ENCODE results near the gene SMPD1.

Gene SMPD1

DNA sequence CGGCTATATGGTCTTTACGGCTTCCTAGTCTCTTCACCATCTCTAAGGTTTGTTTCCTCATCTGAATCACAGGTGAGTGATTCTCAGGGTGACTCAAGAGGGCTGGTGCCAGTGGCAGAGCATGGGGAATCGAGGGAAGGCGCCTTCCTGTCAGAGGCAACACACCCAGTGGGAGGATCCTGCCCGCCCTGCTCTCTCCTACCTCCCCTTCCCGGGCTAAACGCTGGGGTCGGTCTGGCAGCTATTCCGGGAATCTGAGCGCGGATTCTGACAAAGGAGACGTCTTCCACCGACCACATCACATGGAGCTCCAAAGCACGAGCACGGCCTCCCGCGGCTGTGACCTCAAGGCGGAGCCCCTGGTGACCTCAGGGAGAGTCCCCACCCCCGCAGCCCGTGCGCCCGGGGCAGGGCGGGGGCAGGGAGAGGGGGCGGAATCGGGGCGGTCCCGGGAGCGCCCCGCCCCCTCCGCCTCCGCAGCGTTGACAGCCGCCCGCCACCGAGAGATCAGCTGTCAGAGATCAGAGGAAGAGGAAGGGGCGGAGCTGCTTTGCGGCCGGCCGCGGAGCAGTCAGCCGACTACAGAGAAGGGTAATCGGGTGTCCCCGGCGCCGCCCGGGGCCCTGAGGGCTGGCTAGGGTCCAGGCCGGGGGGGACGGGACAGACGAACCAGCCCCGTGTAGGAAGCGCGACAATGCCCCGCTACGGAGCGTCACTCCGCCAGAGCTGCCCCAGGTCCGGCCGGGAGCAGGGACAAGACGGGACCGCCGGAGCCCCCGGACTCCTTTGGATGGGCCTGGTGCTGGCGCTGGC lies at the start of gene SMPD1:
Gene SMPD1, plus strand, starts transcription at position 570 of the 813 bp plus-strand sequence. Its CDS starts 125 bp downstream, at position 695.
- peak; percentile 88 to 92 for DNase-seq (ENCODE audit: low read depth in 2 of 2)

DNA sequence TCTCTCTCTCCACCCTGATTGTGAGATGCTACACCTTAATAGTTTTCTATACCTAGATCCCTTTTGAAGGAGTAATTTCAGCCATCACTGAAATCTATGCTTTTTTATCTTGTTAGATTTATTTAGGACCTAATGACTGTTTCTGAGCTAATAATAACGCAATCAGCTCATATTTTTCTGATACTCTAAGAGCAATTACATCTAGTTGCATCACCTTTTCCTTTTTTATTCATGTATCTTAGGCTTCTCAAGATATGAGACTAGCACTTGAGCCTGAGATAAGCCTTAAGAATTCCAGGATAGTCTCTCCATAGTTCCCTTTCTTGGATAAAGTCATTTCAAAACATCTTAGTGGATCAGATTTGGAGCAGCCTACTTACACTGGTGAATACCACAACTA lies 44.9 kb upstream of the SMPD1 start:
- DNase-seq (ENCODE audit: low read depth in 2 of 2), result no peak

DNA sequence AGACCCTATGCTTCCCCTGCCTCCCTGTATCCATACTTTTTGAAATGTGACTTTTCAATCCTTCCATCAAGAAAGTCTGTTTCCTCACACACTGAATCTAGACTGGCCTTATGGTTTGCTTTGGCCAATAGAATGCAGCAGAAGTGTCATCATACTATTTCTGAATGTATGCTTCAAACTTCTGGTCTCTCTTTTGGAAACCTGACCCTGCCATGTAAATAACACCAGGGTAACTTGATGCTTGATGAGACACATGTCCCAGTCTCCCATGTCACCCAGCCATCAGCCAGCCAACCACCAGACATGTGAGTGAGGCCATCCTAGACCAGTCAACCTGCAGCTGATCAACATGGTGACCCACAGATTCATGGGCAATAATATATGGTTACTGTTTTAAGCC lies 40.2 kb upstream of the SMPD1 start:
- DNase-seq (ENCODE audit: low read depth in 2 of 2), result no peak

DNA sequence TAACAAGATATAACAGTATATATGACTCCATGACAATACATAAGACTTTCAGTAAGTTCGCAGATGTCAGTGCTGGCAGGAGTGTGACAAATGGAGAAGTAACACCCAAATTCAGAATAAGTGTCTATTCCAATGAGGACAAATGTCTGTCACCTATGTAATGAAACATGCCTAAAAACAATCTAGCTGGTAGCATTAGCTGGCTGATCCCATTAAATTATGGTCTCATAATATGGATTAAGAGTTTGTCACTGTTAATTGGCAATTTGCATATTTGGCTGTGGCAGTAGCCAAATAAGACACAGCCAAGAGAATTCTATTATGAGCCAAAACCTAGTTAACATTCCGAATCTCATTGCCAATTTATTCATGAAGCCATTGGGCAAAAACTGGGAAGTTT lies 39.8 kb upstream of the SMPD1 start:
- no peak for DNase-seq (ENCODE audit: low read depth in 2 of 2)

DNA sequence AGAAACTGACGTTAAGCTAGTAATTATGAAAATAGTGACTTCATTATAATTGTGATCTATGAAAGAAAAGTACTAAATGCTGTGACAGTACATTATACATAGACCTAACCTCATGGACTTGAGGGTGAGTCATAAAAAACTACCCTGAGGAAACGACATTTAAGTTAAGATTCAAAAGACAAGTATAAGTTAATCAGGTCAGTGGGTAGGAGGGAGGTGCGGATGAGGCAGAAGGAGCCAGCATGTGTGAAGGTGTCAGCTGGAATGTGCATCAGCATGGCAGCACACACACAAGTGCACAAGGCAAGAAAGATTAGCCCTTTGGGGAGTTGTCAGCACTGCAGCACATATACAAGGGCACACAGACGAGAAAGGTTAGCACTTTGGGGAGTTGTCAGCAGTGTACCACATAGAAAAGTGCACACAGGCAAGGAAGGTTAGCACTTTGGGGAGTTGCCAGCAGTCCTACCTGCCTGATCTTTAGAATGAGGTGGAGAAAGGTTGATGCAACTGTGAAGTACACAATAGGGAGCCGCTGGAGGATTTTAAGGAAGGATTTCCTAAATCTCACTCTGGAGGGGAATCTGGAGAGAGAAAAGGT lies 38.4 kb upstream of the SMPD1 start:
- no peak for DNase-seq (ENCODE audit: low read depth in 2 of 2)

DNA sequence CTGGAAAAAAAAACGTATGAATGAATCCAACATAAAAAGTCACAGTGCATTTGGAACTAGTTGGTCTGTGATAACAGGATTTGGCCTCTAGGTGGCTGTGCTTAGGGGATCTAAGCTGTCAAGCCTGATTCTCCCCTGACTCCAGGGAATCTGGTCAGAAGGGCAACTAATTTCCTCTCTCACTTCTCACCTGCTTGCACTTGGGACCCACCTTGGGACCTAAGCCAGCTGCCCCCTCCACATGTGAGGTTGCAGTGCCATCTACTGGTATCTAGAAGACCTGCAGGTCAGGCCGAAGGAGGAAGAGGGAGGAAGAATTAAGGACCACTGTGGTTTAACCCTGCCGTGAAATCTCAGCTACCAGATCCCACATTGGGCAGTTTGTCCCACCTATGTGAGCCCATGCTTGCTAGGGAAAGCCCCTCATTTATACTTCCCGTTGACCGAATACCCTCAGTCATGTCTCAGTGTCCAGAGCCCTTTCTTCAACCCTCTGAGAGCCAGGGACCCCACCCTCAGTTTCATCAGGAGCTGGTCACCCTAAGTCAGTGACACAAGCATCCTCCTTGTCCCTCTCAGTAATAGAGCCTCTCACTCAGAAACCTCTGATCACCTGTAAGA lies 36.8 kb upstream of the SMPD1 start:
- peak; percentile 6 to 18 for DNase-seq (ENCODE audit: low read depth in 2 of 2)

- DNase-seq (ENCODE audit: low read depth in 2 of 2), result no peak
Measured at GRCh38 chr11:6354651-6355485, 35.4 kb upstream of the SMPD1 start.

- DNase-seq (ENCODE audit: low read depth in 2 of 2), result no peak
Measured at GRCh38 chr11:6356503-6357055, 33.7 kb upstream of the SMPD1 start.

DNA sequence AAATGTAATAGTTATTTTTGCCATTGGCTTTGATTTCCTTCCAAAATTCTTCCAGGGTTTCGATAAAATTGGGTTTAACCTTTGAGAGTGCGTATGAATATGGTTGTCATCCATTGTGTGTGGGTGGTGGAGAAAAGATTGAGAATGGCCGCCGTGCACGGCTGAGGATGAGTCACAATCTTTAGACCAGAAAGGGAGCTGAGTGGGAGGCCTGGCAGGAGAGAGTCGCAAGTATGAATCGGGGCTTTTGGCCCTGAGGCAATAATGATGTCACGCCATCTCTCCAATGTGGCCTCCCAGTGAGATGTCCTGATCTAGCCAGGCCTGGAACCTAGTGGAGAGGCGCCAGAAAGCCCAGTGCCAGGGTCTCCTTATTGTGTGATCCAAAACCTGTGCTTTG lies 33.1 kb upstream of the SMPD1 start:
- no peak for DNase-seq (ENCODE audit: low read depth in 2 of 2)

GRCh38 chr11:6360183-6360582 lies 30.1 kb upstream of the SMPD1 start:
- no peak for DNase-seq (ENCODE audit: low read depth in 2 of 2)

DNA sequence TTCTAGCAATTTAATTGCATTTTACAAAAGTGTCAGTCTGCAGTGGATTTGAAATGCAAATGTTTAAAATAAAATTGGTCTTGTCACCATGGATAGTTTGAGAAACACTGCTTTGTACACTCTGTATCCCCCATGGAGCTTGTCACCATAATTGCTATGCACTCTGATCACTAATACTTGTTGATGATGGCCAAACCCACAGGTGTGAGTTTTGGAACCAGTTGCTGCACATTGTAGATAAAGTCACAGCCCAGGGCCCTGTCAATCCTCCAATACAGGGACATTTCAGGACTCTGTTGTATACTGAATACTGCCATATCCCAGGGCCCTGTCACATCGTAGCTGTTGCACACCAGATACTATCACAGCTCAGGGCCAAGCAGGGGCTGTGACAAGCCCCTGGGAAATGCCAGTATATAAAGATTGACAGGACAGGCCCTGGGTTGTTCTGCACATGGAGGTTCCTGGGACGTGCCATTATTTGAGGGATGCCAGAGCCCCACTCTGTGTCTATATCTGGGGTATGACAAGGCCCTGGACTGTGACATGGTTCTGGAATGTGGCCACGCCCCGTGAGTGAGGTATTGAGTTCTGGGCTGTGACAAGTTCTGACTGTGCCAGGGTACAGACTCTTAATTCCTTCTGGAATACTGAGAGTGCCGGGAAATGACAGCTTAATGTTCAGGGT lies 27.9 kb upstream of the SMPD1 start:
- DNase-seq (ENCODE audit: low read depth in 2 of 2), result no peak

- peak; percentile 31 to 43 for DNase-seq (ENCODE audit: low read depth in 2 of 2)
Measured at GRCh38 chr11:6362873-6363678, 27.2 kb upstream of the SMPD1 start.

- DNase-seq (ENCODE audit: low read depth in 2 of 2), result no peak
Measured at GRCh38 chr11:6365659-6366058, 24.6 kb upstream of the SMPD1 start.

GRCh38 chr11:6371825-6372224 lies 18.4 kb upstream of the SMPD1 start:
- no peak for DNase-seq (ENCODE audit: low read depth in 2 of 2)

DNA sequence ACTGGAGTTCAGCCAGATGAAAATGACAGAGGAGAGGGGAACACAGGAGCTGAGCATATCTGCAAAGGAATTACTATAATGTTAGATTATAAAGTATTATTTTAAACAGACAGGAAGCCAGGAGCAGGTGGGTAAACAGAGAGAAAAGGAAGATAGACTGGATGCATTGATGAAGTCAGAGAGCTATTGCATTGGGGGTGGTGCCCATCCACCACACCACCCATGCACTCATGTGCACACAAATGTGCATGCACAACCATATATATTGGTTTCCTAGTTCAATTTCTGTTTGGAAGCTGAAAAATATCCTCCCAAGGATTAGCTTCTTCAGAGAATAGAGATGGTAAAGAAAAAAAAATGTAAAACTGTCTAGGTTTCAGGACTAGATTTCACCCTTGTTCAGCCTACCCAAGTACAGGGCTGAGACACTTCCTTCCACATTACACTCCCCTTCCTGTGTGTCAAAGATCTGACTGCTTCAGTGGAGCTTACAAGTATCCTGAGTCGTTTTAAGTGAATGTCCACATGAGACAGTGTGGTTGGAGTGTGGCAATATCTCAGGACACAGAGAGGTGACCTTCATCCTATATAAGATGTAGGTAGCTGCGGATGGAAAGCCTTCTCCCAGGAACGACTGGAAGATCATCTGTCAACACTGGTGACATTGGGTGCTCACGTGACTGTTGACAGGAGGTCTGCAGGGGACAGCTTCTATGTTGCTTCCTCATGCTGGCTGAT lies 12.2 kb upstream of the SMPD1 start:
- no peak for DNase-seq (ENCODE audit: low read depth in 2 of 2)

DNA sequence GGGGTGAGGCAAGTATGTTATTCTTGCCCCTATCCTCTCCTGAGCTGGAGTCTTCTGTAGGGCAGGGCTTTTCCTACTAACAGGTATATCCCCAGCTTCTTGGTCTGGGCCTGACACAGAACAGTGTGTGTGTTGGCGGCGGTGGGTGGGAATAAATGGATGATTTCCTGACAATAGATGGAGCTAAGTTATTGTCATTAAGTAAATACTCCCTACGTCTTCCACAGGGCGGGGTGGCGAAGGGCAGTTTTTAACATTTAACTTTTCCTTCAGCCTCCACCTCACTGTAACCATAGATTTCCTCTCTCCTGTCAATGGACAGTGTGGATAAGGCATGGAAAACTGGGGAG lies 11.7 kb upstream of the SMPD1 start:
- no peak for DNase-seq (ENCODE audit: low read depth in 2 of 2)

GRCh38 chr11:6385046-6385777 lies 5.1 kb upstream of the SMPD1 start:
- DNase-seq (ENCODE audit: low read depth in 2 of 2), result no peak

DNA sequence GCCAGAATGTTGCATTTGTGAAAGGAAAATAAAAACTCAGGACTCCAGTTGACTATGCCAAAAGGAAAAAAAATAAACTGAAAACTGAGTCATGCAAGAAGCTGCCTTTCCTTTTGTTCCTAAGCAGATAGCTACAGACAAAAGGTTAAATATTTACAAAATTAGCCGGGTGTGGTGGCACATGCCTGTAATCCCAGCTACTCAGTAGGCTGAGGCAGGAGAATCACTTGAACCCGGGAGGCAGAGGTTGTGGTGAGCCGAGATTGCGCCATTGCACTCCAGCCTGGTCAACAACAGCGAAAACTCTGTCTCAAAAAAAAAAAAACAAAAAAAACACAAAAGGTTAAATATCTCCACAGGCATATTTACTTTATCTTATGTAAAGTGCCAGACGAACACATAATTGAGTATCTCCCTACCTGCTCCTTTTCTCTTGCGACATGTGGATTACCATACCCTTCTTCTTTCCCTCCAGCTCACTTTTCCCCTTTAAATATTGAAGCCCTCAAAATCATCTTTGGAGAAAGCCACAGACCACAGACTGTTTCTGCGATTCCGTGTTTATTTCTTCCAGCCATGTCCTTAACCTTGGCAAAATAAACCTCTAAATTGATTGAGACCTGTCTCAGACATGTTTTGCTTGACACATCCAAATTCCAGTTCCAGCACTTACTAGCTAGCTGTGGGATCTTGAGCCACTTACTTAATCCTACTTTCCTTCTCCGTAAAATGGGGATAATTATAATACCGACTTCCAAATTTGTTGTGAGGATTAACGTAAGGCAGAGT lies 2.3 kb upstream of the SMPD1 start:
- no peak for DNase-seq (ENCODE audit: low read depth in 2 of 2)

Data from stimulated activated CD8-positive, alpha-beta memory T cell treated with anti-CD3 and anti-CD28 coated beads, Interleukin-2, amount 100 ng/mL, for 1 hour (primary cell).